ENCODE results near the gene JAZF1. TPM values are rescaled to one million over a fixed set of nuclear protein-coding genes. Genes with fewer than 3 reads are reported as not detected.

JAZF1 gene
- total and polyA plus RNA-seq, 3 experiments from 2014 or later, result 3.2 to 5.1 (median 4.9) TPM

- peaks cover 0 to 4% (median 2%) of the 10 kb centered on the region in 3 donors for H3K36me3 Mint-ChIP-seq
- peak in 2 of 5 donors; percentile 1 to 50 for DNase-seq
Observed at GRCh38 chr7:28062197-28062991, 118.2 kb downstream of the JAZF1 start.

GRCh38 chr7:28061824-28062196 lies 118.8 kb downstream of the JAZF1 start:
- Histone ChIP-seq H3K4me1 (ENCODE audit: insufficient read depth, low read length) (no peaks in the 10 kb centered on the region), H3K4me3 (ENCODE audit: low read length) (no peak overlapping the region), H3K36me3 (ENCODE audit: insufficient read depth, low read length) (no peaks in the 10 kb centered on the region), H3K9me3 (ENCODE audit: low read length) (no peaks in the 10 kb centered on the region), H3K27me3 (ENCODE audit: insufficient read depth, low read length, poor library complexity, severe bottlenecking) (no peaks in the 10 kb centered on the region), H3K27ac (ENCODE audit: low read depth, low read length) (no peak overlapping the region)
- POLR2A ChIA-PET, result no interaction called here
- Mint-ChIP-seq H3K4me3 (no peak overlapping the region), H3K36me3 (peaks cover 0 to 4% (median 2%) of the 10 kb centered on the region in 3 donors), H3K4me1 (peaks cover 0 to 9% (median 0%) of the 10 kb centered on the region in 3 donors), H3K27ac (no peak overlapping the region), H3K9me3 (no peaks in the 10 kb centered on the region), H3K27me3 (no peaks in the 10 kb centered on the region)
- CTCF ChIA-PET, result interaction anchor here (0.9 to 1.0 kb wide), 3 partner anchors 10 to 35 kb away, joined by 3 to 4 read pairs (median 4); no protein-coding TSS in a partner anchor
- no peak for DNase-seq

More at GRCh38 chr7:28062197-28062991, 118.2 kb downstream of the JAZF1 start:
- Mint-ChIP-seq H3K27ac (peak overlapping the region in 1 of 8 donors; percentile 64), H3K4me1 (peaks cover 0 to 9% (median 0%) of the 10 kb centered on the region in 3 donors), H3K4me3 (no peak overlapping the region), H3K9me3 (no peaks in the 10 kb centered on the region), H3K27me3 (no peaks in the 10 kb centered on the region)
- H3K4me1 ChIP-seq (ENCODE audit: insufficient read depth, low read length), result no peaks in the 10 kb centered on the region
- H3K4me3 ChIP-seq (ENCODE audit: low read length), result no peak overlapping the region
- no peak overlapping the region for H3K27ac ChIP-seq (ENCODE audit: low read depth, low read length)
- ChIA-PET CTCF (interaction anchor here (0.9 to 1.0 kb wide), 3 partner anchors 9 to 34 kb away, joined by 3 to 4 read pairs (median 4); no protein-coding TSS in a partner anchor), POLR2A (no interaction called here)
- H3K36me3 ChIP-seq (ENCODE audit: insufficient read depth, low read length), result no peaks in the 10 kb centered on the region
- H3K9me3 ChIP-seq (ENCODE audit: low read length), result no peaks in the 10 kb centered on the region
- no peaks in the 10 kb centered on the region for H3K27me3 ChIP-seq (ENCODE audit: insufficient read depth, low read length, poor library complexity, severe bottlenecking)

- Histone ChIP-seq H3K4me1 (ENCODE audit: insufficient read depth, low read length) (no peaks in the 10 kb centered on the region), H3K27ac (ENCODE audit: low read depth, low read length) (no peak overlapping the region), H3K27me3 (ENCODE audit: insufficient read depth, low read length, poor library complexity, severe bottlenecking) (no peaks in the 10 kb centered on the region), H3K9me3 (ENCODE audit: low read length) (no peaks in the 10 kb centered on the region), H3K36me3 (ENCODE audit: insufficient read depth, low read length) (no peaks in the 10 kb centered on the region), H3K4me3 (ENCODE audit: low read length) (no peak overlapping the region)
- ChIA-PET CTCF (no interaction called here), POLR2A (no interaction called here)
- no peaks in the 10 kb centered on the region for H3K9me3 Mint-ChIP-seq
- peaks cover 0 to 4% (median 2%) of the 10 kb centered on the region in 3 donors for H3K36me3 Mint-ChIP-seq
- DNase-seq, result no peak
- H3K27me3 Mint-ChIP-seq, result no peaks in the 10 kb centered on the region
- H3K4me1 Mint-ChIP-seq, result peaks cover 0 to 9% (median 0%) of the 10 kb centered on the region in 3 donors
- H3K27ac Mint-ChIP-seq, result no peak overlapping the region
- no peak overlapping the region for H3K4me3 Mint-ChIP-seq
Observed at GRCh38 chr7:28060371-28060950, 120.1 kb downstream of the JAZF1 start.

GRCh38 chr7:28055161-28055544 lies 125.4 kb downstream of the JAZF1 start:
- H3K36me3 Mint-ChIP-seq, result peaks cover 0 to 8% (median 8%) of the 10 kb centered on the region in 3 donors
- H3K9me3 ChIP-seq (ENCODE audit: low read length), result no peaks in the 10 kb centered on the region

GRCh38 chr7:28054531-28055160 lies 125.9 kb downstream of the JAZF1 start:
- Mint-ChIP-seq H3K36me3 (peaks cover 0 to 8% (median 7%) of the 10 kb centered on the region in 3 donors), H3K27me3 (peaks cover 0 to 1% of the 10 kb centered on the region in 2 donors), H3K4me1 (peaks cover 8 to 13% (median 10%) of the 10 kb centered on the region in 3 donors), H3K9me3 (no peaks in the 10 kb centered on the region), H3K4me3 (no peak overlapping the region), H3K27ac (peak overlapping the region in 1 of 8 donors; percentile 17)
- peak in 1 of 5 donors; percentile 5 for DNase-seq
- Histone ChIP-seq H3K27me3 (ENCODE audit: insufficient read depth, low read length, poor library complexity, severe bottlenecking) (no peaks in the 10 kb centered on the region), H3K4me3 (ENCODE audit: low read length) (no peak overlapping the region), H3K4me1 (ENCODE audit: insufficient read depth, low read length) (peaks cover 7% of the 10 kb centered on the region), H3K27ac (ENCODE audit: low read depth, low read length) (no peak overlapping the region), H3K36me3 (ENCODE audit: insufficient read depth, low read length) (no peaks in the 10 kb centered on the region), H3K9me3 (ENCODE audit: low read length) (no peaks in the 10 kb centered on the region)
- ChIA-PET POLR2A (no interaction called here), CTCF (no interaction called here)

More at GRCh38 chr7:28055161-28055544, 125.4 kb downstream of the JAZF1 start:
- ChIA-PET POLR2A (no interaction called here), CTCF (interaction anchor here (1.2 kb wide), 1 partner anchor 10 kb away, joined by 4 read pairs; no protein-coding TSS in a partner anchor)
- H3K4me3 Mint-ChIP-seq, result no peak overlapping the region
- H3K27me3 Mint-ChIP-seq, result peaks cover 0 to 1% of the 10 kb centered on the region in 2 donors
- peaks cover 8 to 13% (median 10%) of the 10 kb centered on the region in 3 donors for H3K4me1 Mint-ChIP-seq
- H3K9me3 Mint-ChIP-seq, result no peaks in the 10 kb centered on the region
- H3K27ac Mint-ChIP-seq, result no peak overlapping the region
- Histone ChIP-seq H3K4me1 (ENCODE audit: insufficient read depth, low read length) (peaks cover 7% of the 10 kb centered on the region), H3K27ac (ENCODE audit: low read depth, low read length) (no peak overlapping the region), H3K4me3 (ENCODE audit: low read length) (no peak overlapping the region), H3K36me3 (ENCODE audit: insufficient read depth, low read length) (no peaks in the 10 kb centered on the region), H3K27me3 (ENCODE audit: insufficient read depth, low read length, poor library complexity, severe bottlenecking) (no peaks in the 10 kb centered on the region)
- no peak for DNase-seq

- Histone ChIP-seq H3K27ac (ENCODE audit: low read depth, low read length) (no peak overlapping the region), H3K4me3 (ENCODE audit: low read length) (no peak overlapping the region), H3K4me1 (ENCODE audit: insufficient read depth, low read length) (peaks cover 7% of the 10 kb centered on the region), H3K36me3 (ENCODE audit: insufficient read depth, low read length) (no peaks in the 10 kb centered on the region), H3K27me3 (ENCODE audit: insufficient read depth, low read length, poor library complexity, severe bottlenecking) (no peaks in the 10 kb centered on the region), H3K9me3 (ENCODE audit: low read length) (no peaks in the 10 kb centered on the region)
- no peak for DNase-seq
- Mint-ChIP-seq H3K4me3 (no peak overlapping the region), H3K9me3 (no peaks in the 10 kb centered on the region), H3K27ac (no peak overlapping the region), H3K36me3 (peaks cover 0 to 6% (median 5%) of the 10 kb centered on the region in 3 donors), H3K4me1 (peaks cover 8 to 13% (median 10%) of the 10 kb centered on the region in 3 donors), H3K27me3 (peaks cover 0 to 1% of the 10 kb centered on the region in 2 donors)
- POLR2A ChIA-PET, result no interaction called here
- CTCF ChIA-PET, result no interaction called here
Observed at GRCh38 chr7:28052933-28053332, 127.7 kb downstream of the JAZF1 start.

- Histone ChIP-seq H3K4me1 (ENCODE audit: insufficient read depth, low read length) (no peaks in the 10 kb centered on the region), H3K27me3 (ENCODE audit: insufficient read depth, low read length, poor library complexity, severe bottlenecking) (no peaks in the 10 kb centered on the region), H3K27ac (ENCODE audit: low read depth, low read length) (no peak overlapping the region), H3K4me3 (ENCODE audit: low read length) (no peak overlapping the region), H3K9me3 (ENCODE audit: low read length) (no peaks in the 10 kb centered on the region), H3K36me3 (ENCODE audit: insufficient read depth, low read length) (no peaks in the 10 kb centered on the region)
- no peak for DNase-seq
- ChIA-PET CTCF (no interaction called here), POLR2A (no interaction called here)
- H3K36me3 Mint-ChIP-seq, result peaks cover 0 to 14% (median 3%) of the 10 kb centered on the region in 3 donors
- no peaks in the 10 kb centered on the region for H3K9me3 Mint-ChIP-seq
- H3K27me3 Mint-ChIP-seq, result no peaks in the 10 kb centered on the region
- no peaks in the 10 kb centered on the region for H3K4me1 Mint-ChIP-seq
- no peak overlapping the region for H3K4me3 Mint-ChIP-seq
- no peak overlapping the region for H3K27ac Mint-ChIP-seq
Observed at GRCh38 chr7:28048694-28049093, 131.9 kb downstream of the JAZF1 start.

- Mint-ChIP-seq H3K9me3 (no peaks in the 10 kb centered on the region), H3K36me3 (peaks cover 0 to 21% (median 2%) of the 10 kb centered on the region in 3 donors), H3K4me1 (no peaks in the 10 kb centered on the region), H3K4me3 (no peak overlapping the region), H3K27me3 (no peaks in the 10 kb centered on the region), H3K27ac (peak overlapping the region in 1 of 8 donors; percentile 10)
- POLR2A ChIA-PET, result no interaction called here
- H3K27ac ChIP-seq (ENCODE audit: low read depth, low read length), result no peak overlapping the region
- no peak overlapping the region for H3K4me3 ChIP-seq (ENCODE audit: low read length)
- no peak for DNase-seq
- CTCF ChIA-PET, result no interaction called here
- H3K27me3 ChIP-seq (ENCODE audit: insufficient read depth, low read length, poor library complexity, severe bottlenecking), result no peaks in the 10 kb centered on the region
- H3K36me3 ChIP-seq (ENCODE audit: insufficient read depth, low read length), result no peaks in the 10 kb centered on the region
- H3K4me1 ChIP-seq (ENCODE audit: insufficient read depth, low read length), result no peaks in the 10 kb centered on the region
- H3K9me3 ChIP-seq (ENCODE audit: low read length), result no peaks in the 10 kb centered on the region
Observed at GRCh38 chr7:28046035-28046434, 134.6 kb downstream of the JAZF1 start.
